H1 (cell line): ENCODE measurements around the gene TMSB10. TPM values are rescaled to one million over a fixed set of nuclear protein-coding genes. Genes with fewer than 3 reads are reported as not detected.

Experiments used
- ASH2L ChIP-seq: fragments of 200-600, 300-600 bp; sonication (generic); IDR thresholded peaks from one replicate; pipeline ENCODE4 v1.7.1; 2017; ENCODE audit warnings: low read length
- BACH1 ChIP-seq: IDR thresholded peaks from 2 replicates; pipeline ENCODE4 v1.6.1; 2012; ENCODE audit warnings: low read length, improper control_type of control experiment
- BRCA1 ChIP-seq: IDR thresholded peaks from 2 replicates; pipeline ENCODE4 v1.6.1; 2012; ENCODE audit warnings: low read depth, low read length, improper control_type of control experiment
- CBX8 ChIP-seq: fragments of 300-800, 300-1000 bp; sonication (generic); IDR thresholded peaks from 2 replicates; pipeline ENCODE4 v1.7.1; 2016; ENCODE audit warnings: low read depth, low read length, borderline replicate concordance
- EP300 ChIP-seq, 2 experiments: IDR thresholded peaks; 1 replicate in 1 of 2; 2 replicates in 1 of 2; pipeline ENCODE4 v1.6.1; 2011 to 2012; ENCODE audit warnings: low read depth in 2 of 2, low read length in 2 of 2, mild to moderate bottlenecking in 2 of 2, borderline replicate concordance in 1 of 2, inconsistent platforms in 1 of 2, moderate library complexity in 1 of 2
- HDAC2 ChIP-seq, 2 experiments: fragments of 300-600 bp in 1 of 2; sonication (generic) in 1 of 2; IDR thresholded peaks; 2 replicates each; pipeline ENCODE4 v1.6.1; 2011 to 2012; ENCODE audit warnings: low read depth in 2 of 2, low read length in 2 of 2, mild to moderate bottlenecking in 2 of 2, moderate library complexity in 2 of 2, borderline replicate concordance in 1 of 2, inconsistent platforms in 1 of 2
- HDAC6 ChIP-seq: IDR thresholded peaks from one replicate; pipeline ENCODE4 v1.7.1; 2012; ENCODE audit warnings: low read depth, mild to moderate bottlenecking, inconsistent platforms, low read length, moderate library complexity
- RAD21 ChIP-seq, 2 experiments: IDR thresholded peaks in 1 of 2; conservative IDR thresholded peaks in 1 of 2; 2 replicates each; pipeline ENCODE4 v1.6.1; 2011; ENCODE audit warnings: low read depth in 2 of 2, low read length in 2 of 2, improper control_type of control experiment in 1 of 2, inconsistent platforms in 1 of 2, mild to moderate bottlenecking in 1 of 2, moderate library complexity in 1 of 2
- SAP30 ChIP-seq: fragments of 300-600 bp; sonication (generic); IDR thresholded peaks from 2 replicates; pipeline ENCODE4 v1.7.1; 2012; ENCODE audit warnings: low read length, moderate library complexity, mild to moderate bottlenecking, inconsistent platforms; ENCODE audit not compliant: insufficient read depth, insufficient replicate concordance
- SP4 ChIP-seq: IDR thresholded peaks from 2 replicates; pipeline ENCODE4 v1.6.1; 2012; ENCODE audit warnings: low read length, inconsistent platforms
- TEAD4 ChIP-seq: IDR thresholded peaks from 2 replicates; pipeline ENCODE4 v1.6.1; 2012; ENCODE audit warnings: low read depth, low read length, inconsistent platforms, mixed read lengths
- polyA plus RNA-seq, 7 experiments: library from polyadenylated mRNA; depleted of rRNA in 3 of 7; stranded (reverse) in 5 of 7; unstranded in 2 of 7; fragments of >200 nt in 5 of 7; fragments of 200-250 nt in 2 of 7; gene quantifications; 1 replicate in 5 of 7; 2 replicates in 1 of 7; 4 replicates in 1 of 7; pipeline versions ENCODE4 v1.2.1 to v1.2.3, GENCODE V29; 2011 to 2013; ENCODE audit warnings: missing spikeins in 2 of 7, mixed read lengths in 2 of 7
- total RNA-seq: library from RNA; stranded (reverse); fragmentation: NEBNext Ultra II Directional; extraction: Animal tissue kit (Norgen Biotek cat#: 25700); gene quantifications from 2 replicates; pipeline ENCODE4 v1.2.1, GENCODE V29; 2021

The TMSB10 gene
- total and polyA plus RNA-seq, 2 of the 8 experiments (the other 6 are each of a cell fraction or from before 2014, with no cell fraction given): 593 to 1,075 TPM

DNA sequence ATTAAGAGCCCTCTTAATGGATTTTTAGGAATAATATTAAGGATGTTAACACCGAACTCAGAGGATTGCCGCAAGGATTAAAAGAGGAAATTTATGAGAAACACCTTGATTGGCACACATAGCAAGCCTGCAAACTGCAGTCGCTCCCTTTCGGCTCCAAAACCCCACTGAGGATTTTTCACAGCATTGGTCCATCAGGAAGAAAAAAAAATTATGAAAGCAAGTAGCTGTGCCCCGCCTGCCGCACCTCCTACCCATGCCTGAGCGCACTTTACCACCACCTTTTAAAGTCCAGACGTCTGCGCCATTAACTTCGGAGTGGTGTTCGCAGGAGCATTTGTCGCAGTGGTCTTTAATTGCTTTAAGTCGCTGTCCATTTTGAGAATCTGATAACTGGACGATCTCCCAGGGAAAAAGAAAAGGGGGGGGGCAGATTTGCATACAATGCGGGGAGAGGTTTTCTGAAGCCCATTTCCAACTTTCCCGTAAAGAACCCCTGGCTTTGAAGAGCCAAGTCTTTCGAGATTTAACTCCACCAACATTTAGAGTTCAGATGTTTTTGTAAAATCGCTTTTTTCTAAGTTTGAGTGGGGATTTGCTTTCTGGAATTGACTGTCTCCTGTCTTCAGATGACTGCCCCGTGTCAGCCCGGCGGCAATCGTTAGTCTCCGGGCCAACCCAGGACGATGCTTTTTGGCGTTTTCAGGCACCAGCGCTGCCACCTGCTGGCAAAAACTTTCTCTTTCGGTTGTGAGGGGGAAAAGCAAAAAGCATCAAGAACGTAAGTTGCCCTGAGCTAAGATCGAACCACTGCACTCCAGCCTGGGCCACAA is 23.7 kb upstream of the TMSB10 start (continued):
- TF ChIP-seq BACH1 (no peak), BRCA1 (no peak), CBX8 (no peak), RAD21 (IDR thresholded peaks at IDR 0.05 in 1 of 2, conservative IDR thresholded peaks at IDR 0.05 in 1 of 2; ENCODE audit: low read depth in 2 of 2, low read length in 2 of 2) (peak; percentile 80 to 82), SAP30 (peak; percentile 33), EP300 (IDR thresholded peaks at IDR 0.05; ENCODE audit: borderline replicate concordance in 1 of 2, low read depth in 2 of 2, low read length in 2 of 2) (no peak), HDAC6 (no peak), TEAD4 (no peak), ASH2L (peak; percentile 56), HDAC2 (IDR thresholded peaks at IDR 0.05; ENCODE audit: borderline replicate concordance in 1 of 2, low read depth in 2 of 2, low read length in 2 of 2) (peak in 1 of 2 experiments; percentile 52; a peak in 1 of 4 replicates), SP4 (no peak)
